ENCODE measurements around the gene ZYX.
A peak's percentile ranks its signal among the peaks of the same experiment; 100 is the strongest.
"Not testable (repeated sequence)": the region's sequence is repeated elsewhere in the genome, so short reads cannot be mapped to it uniquely, and the experiment has no call there.

ZYX gene

DNA sequence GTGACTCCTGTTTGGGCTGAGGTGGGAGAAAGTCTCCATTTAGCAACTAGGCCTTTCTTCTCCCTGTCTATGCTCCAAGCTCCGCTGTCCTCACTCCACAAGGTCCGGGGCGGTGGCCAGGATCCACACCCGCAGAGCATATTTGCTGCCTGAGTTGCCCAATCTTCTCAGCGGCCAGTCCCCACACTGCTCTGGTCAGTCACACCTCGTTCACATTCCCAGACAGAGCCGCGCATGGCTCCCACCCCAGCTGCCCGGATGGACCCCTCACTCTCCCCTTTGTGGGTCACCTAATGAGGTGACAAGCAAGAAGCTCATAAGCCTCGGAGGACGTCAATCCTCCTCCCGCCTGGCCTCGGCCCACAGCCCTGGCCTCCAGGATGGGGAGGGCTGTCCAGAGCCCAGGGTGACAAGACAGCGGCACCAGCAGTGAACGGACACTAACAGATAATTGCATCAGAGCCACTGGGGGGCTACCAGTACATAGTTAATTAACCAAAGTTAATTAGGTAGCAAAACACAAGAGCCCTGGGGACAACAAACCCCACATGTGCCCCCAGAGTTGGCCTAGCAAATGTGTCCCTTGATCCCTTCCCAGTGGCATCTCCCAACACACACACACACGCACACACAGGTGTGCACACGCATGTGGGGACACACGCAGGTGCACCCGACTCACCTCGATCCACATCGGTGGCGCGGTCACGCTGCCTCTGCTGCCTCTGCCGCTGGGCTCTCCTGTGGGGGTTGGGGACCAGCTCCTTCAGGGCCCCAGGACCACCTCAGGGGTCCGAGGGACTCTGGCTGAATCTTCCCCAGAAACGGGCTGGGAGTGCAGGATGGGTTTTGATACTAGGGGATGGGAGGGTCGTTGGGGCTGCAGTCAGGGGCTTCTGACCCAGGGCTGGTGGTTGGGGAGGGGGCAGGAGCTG, 15.7 kb downstream of the ZYX start:
- no peak for DNase-seq

DNA sequence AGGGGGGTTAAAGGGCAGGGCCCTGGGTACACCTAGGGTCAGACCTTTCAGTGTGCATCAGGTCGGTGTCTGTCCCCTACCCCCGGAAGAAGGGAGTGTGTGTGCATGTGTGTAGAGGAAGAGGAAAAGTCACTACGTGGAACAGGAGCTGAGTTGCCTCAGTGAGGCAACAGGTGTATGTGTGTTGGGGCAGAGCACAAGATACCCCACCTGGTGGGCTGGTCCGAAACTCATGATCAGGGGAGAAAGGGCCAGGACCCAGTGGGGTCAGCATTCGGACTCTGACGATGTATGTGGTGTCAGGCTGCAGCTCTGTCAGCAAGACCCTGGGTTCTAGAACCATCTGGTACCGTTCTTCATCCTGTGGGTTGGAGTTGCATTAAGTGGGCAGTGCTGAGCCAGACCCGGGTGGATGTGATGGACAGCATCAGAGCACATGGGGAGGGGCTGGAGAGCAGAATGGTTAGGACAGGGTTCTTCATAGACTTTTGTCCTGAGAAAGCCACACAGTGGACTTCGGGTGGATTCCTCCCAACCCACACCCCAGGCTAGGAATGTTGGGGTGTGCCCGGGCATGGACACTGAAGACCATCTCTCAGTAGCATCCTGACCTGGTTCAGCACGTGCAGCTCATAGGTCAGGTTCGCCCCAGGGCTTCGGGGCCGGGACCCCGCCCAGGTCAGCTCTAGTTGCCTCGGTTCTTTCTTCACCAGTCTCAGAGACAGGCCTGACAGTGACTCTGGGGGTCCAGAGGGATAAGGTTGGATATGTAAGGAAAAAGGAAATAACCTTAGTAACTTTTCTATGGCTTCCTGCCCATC, 16.8 kb downstream of the ZYX start:
- DNase-seq, result no peak

DNA sequence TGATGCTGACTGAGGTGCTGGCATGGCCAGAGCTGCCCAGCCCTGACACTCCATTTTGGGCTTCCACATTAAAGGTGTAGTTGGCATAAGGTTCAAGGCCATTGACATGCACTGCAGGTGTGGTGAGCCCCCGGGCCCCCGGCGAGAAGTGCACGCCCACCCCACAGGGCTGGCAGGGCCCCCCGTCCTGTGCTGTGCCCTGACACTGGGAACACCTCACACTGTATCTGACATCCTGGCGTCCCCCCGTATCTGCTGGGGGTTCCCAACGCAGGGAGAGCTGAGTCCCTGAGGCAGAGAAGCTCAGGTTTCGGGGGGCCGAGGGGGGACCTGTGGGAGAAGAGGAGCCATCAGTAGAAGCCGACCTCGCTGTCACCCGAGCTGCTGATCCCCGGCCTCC, 17.5 kb downstream of the ZYX start:
- DNase-seq, result no peak

DNA sequence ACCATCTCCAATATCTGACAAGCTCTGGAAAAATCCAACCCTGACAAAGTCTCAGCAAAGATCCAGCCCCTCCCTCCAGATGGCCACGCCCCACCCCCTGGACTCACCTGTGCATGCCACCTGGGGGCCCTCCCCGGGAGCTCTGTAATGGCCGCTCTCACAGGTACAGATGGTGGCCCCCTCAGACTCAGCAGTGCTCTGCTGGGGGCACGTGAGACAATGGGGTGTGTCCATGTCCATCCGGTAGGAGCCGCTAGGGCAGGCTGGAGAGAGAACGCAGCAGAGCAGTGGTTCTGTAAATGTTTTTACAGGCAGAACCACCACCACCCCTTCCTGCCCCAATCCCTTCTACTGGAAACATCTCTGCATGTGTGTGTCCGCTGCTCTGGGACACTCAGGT, 18.0 kb downstream of the ZYX start:
- no peak for DNase-seq

DNA sequence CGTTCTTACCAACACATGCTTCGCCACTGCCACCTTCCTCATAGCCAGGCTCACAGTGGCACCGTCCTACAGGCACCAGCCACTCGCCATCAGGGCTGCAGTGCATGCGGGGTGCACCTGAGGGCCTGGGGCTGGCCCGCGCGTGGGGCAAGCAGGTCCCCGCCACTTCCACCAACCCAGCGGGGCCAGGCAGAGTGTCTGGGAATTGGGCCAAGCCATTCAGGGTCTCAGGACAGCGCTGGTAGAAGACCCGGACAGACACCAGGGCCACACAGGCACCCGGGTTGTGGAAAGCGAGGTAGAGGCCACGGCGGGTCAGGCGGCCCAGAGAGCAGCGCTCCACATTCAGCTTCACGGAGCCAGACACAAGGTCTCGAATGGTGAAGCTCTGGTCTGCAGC, 18.5 kb downstream of the ZYX start:
- no peak for DNase-seq

DNA sequence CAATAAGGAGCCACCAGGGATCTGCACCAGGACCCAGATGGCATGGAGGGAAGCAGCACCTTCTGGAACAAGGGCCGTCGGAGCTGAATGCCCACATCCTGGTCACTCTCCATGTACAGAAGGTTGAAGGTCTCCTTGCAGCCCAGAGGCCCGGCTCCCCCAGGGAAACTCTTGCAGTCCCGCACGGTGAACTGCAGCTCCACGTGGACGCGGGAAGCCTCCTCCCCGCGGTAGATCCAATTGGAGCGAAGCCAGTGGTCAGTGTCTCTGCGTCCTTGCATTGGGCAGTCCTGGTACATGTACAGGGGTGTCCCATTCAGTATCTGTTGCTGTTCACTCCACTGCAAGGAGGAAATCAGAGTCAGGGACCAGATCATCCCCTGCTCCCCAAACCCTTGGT, 20.1 kb downstream of the ZYX start:
- no peak for DNase-seq

DNA sequence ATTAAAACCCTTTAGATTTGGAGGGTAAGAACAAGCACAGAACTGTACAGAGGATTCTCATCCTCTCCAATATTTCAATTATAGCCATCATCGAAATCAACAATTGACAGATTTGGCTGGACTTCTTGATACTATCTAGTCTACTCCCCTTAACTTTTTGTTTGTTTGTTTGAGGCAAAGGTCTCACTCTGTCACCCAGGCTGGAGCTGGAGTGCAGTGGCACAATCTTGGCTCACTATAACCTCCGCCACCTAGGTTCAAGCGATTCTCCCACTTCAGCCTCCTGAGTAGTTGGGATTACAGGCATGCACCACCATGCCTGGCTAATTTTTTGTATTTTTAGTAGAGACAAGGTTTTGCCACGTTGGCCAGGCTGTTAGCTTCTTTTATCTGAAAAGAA, 21.1 kb downstream of the ZYX start:
- DNase-seq, result not testable (repeated sequence)

DNA sequence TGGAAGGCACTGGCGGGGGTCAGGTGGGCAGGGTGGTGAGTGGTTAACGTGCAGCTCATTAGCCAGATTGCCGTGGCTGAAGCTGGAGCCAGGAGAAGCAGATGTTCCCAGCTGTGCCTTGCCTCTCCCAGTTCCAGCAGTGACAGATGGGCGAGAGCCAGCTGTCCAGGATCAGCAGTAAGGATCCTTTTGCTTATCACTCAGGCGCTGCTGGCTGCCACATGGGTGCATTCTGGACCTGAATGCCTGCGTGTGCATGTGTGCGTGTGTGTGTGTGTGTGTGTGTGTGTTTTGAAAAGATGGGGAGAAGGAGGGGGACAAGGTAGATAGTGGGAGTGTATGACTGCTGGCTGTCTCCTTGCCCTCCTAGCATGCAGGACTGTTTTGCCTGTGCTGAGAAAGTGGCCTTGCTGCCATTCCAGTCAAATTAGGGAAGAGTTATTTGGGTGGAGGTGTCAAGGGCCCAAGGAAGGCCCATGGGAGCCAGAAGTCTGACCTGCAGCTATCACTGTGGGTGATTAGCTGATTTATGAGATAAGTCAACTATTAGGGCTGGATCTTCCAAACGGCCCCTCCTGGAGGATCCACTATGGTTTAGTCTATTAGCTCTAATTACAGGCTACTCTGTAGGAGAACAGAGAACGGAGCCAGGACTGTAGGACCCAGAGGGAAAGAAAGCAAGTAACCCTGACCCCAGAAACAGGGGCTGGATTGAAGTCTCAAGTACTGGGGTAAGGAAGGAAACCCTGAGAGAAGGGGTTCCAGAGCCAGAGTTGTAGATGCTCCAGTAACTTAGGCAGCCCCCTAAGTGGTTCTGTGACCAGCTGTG, 24.2 kb downstream of the ZYX start:
- DNase-seq, result no peak

DNA sequence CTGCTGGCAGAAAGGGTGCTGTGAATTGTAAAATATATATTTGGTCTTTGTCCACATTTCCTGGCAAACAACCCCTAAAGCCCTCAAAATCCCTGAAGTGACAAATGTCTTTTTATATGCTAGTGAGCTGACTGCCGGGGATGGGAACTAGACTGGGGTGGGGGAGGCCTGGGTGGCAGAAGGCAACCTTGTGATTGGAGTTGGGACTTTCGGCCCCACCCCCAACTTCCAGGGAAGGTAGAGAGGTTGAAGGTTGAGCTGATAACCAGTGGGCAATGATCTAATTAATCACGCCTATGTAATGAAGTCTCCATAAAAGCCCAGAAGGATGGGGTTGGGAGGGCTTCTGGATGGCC, 24.8 kb downstream of the ZYX start:
- DNase-seq, result no peak

DNA sequence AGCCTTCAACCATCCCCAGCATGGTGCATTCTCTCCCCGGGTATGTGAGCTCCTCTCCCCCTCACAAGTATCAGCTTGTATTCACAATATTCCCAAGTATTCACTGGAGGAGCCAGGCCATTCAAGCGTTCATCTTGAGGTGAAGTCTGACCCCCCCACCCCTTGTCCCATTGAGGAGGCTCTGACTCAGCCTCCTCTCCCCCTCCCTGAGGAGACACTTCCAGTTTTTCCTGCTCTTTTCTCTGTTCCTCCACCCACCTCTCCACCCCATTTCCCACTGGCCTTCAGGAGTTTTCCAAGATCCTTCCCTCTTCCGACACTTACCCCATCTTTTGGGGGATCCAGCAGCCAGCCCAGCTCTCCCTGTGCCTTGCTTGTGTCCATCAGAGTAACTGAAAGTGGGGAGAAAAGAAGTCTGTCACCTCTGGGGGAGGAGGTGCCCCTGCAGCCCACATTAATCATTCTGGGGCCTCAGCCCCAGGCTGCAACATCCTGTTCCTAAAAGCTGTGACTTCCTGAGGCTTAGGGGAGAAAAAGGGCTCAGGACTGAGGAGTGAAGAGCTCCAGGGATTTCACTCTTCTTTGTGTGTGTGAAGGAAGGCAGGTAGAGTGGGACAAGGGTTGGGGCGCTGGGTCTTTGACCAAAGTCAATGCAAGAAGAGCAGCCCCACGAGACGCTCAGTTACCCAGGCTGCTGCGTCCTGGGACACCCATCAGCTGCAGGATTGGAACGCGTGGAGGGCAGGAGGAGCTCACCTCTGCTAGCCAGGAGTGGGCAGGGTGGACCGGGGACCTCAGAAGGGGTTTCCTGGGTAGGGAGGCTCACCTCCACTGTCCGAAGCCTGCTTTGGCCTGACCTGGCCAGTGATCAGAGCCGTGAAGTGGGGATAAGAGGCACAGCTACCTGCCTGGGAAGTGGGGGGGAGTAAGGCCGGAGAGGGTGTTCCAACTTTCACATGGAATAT, 26.4 kb downstream of the ZYX start:
- no peak for DNase-seq

DNA sequence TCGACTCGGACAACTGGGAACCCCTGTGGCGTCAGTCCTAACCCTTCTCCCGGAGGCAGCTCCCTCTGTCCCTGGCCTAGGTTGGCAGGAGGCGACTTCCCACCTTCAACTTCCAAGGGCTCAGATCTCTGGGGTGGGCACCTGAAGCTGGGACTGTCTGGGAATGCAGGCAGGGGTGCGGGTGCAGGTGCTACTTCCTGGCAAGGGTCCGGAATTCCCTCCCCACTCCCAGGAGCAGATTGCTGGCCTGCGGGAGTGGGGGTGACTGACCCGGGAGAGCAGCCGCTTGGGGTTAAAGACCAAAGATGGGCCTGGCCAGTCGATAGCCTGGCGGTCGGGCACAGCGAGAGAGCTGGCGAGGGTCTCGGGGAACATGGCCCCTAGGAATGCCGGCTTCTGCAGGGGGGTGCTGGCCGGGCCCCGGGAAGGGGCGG, 27.1 kb downstream of the ZYX start:
- DNase-seq, result no peak

DNA sequence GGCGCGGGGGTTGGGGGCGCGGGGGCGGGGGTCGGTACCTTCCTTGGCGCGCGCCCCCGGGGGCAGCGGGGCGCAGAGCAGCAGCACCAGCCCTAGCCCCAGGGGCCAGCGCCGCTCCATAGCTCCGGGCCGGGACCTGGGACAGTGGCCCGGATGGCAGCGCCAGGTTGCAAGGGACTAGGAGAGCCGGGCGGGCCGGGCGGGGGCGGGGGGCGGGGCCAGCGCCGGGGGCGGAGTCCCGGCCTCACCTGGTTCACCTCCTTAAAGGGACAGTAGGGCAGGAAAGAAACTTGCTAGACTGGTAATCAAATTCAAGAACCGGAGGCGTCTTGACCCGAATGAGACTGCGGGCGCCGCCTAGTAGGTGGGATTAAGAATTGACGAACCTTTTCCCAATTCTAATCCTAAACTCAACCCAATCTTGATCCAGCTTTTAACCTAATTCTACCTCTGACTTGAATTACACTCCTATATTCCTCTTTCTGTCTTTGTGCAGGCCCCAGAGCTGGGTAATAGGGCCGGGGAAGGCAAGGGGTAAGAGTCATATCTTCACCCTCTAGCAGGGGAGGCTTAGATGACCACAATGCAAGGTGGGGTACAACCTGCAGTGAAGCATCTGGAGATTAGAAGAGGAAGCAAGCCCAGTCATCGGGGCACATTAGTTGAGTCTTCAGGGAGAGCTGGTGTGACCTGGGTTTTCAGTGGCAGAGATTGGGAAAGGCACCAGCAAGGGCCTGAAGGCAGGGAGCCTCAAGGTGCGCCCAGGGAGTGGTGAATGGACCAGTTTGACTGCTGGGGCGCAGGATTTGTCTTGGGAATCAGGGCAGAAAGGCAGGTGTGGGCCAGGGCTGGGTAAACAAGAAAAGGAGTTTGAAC, 27.8 kb downstream of the ZYX start, which contains the start of gene EPHA1:
Gene EPHA1, minus strand, starts transcription at position 171 of the 876 bp plus-strand sequence. Its CDS starts 51 bp downstream, at position 120.
- DNase-seq, result peak; percentile 71

DNA sequence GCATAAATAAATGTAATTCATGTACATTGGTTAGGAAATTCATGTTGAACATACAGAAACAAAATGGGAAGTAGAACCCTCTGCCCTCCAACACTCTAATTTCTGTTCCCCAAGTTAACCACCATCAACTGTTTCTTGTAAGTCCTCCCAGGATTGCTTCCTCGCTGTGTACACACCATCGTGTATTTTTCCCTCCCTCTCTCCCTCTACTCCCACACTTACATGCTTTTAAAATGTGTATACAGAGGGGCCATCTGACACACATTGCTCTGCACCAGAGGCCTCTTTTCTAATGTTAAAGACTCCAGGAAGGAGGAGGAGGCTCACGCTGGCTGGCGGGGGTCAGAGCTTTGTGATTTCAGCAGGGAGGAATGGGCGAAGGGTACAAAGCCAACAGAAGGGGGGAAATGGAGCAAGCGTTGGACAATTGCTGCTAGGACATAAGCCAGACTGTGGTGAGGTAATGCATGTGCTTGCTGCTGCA, 29.4 kb downstream of the ZYX start:
- DNase-seq, result no peak

DNA sequence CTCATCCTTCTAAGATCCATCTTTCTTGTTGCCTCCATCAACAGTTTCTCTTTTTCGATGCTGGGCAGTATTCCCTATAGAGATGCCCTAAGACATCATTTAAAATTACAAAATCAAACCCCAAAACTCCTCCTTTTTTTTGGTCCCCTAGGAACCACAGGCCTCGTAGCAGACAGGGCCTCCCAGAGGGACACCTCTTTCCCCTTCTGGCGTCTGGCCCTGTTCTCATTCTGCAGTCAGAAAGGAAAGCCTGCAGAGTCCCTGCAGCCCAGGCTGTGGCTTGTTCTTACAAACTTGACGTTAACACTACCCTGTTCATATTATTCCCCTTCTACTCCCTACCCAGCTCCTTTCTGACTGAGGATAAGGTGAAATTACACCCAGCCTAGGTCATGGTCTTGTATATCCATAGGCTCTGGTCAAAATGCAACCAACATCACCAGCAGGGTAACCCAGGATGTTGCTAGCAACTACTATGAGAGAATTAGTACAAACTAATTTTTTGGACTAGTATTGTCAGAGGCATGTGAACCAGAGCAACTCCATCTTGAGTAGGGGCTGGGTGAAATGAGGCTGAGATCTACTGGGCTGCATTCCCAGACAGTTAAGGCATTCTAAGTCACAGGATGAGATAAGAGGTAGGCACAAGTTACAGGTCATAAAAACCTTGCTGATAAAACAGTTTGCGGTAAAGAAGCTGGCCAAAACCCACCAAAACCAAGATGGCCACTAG, 31.0 kb downstream of the ZYX start:
- no peak for DNase-seq

DNA sequence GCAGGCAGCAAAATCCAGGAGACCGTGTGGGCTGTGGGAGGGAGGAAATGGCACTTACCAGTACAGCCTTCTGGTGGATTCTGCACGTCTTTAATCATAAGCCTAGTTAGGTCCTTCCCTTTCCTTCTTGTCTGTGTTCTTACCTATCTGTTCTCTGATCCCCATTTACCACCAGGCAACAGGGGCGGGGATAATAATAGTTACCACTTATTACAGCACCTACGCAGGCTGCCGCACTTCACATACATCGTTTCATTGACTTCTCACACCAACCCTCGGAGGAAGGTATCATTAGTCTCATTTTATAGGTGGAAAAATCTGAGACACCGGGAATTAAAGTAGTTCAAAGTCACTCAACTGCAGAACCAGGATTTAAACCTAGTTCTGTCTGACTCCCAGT, 32.0 kb downstream of the ZYX start:
- DNase-seq, result no peak

DNA sequence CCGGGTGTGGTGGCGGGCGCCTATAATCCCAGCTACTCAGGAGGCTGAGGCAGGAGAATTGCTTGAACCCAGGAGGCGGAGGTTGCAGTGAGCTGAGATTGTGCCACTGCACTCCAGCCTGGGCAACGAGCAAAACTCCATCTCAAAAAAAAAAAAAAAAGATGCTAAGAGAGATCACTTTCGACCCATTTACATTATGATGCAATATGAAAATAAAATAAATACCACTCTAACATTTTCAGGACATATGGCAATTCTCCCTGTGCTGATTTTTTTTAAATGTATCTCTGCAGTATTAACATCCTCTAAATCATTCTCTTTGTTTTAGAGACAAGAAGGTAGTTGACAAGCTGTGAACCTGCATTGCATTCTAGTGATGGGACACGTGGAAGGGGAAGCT, 34.1 kb downstream of the ZYX start:
- DNase-seq, result not testable (repeated sequence)

DNA sequence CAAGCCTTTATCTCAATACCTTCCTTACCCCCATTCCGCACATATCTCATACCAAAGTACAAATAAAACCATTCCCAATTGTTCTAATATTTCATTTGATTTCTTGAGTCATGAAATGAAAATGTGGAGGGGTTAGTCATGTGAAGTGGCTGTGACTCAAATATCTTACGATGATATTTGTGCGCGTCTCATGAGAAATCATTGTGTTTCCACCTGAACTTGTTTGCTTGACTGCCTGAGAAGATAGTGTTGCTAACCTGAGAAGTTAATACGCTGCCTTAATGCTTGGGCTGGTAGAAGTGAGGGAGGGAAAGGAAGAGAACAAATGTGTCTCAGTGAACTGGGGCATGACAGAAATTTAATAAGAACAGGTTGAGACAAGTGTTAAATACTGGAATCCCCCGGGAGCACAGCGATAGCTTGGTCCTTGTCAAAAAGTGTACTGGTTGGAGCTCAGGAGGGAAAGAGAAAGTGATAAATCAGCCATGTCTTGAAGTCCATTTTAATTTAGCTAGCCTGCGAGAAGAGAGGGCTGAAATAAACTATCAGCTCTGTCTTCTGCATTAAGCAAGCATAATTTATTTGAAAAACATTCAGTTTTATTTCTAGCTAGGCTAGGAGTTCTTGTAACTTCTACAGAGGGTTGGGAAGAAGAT, 34.7 kb downstream of the ZYX start:
- DNase-seq, result no peak

DNA sequence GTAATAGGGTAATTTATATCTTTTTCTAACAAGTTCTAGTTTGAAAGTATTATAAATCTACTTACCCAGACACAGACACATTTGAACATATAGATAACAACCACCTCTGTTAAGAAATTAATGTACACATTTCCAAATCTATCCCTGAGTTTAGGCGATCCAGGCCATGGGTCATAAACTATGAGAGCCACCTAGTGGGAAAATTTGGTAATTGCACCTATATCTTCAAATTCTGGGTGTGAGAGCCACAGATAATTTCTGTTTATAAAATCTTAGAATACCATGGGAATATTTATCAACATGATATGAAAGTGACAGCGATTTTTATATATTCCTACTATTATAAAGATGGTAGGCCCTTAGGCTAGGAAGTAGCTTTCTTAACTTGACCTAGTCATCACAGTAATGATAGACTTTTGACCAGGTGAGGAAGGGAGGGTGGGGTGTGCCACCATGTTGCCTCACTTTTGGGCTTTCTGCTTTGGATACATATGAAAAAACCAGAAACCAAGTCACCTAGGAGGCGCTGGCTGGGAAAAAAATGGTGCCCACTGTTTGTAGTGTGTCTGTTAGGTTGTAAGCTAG, 35.5 kb downstream of the ZYX start:
- no peak for DNase-seq

Data from NCI-H2029 (cell line).